IMR-90 (cell line): ENCODE results near the gene TXNL4A. TPM values are rescaled to one million over a fixed set of nuclear protein-coding genes. Genes with fewer than 3 reads are reported as not detected.

ENCODE experiments used
- ATAC-seq: fragments of 200-7000 bp; cut with Tn5 transposase; 2 replicates; pipeline ENCODE4 v1.9.1; 2020; ENCODE audit warnings: low read depth, mild to moderate bottlenecking, moderate library complexity
- BruUV-seq: library from RNA; stranded (reverse); fragments of 400-500 nt; replicated peaks from 2 replicates; lab custom pipeline; 2021; lab: Mats Ljungman, UMichigan
- CTCF ChIA-PET: fragments of 300-600 bp; formaldehyde crosslinking; extraction: SDS; loops from one replicate; lab custom pipeline; 2021; ENCODE audit warnings: antibody characterized with exemption; lab: Yijun Ruan, JAX
- POLR2A ChIA-PET: fragments of 300-600 bp; sonication (Branson Sonifier 250); formaldehyde crosslinking; loops from one replicate; lab custom pipeline; 2022; ENCODE audit warnings: antibody characterized with exemption; ENCODE audit not compliant: unreplicated experiment; lab: Charles Lee
- DNase-seq: peaks from one replicate; pipeline ENCODE4 v3.0.0; 2013
- H2AFZ ChIP-seq: replicated peaks from 2 replicates; pipeline ENCODE3; 2013; ENCODE audit warnings: low read length, mild to moderate bottlenecking; ENCODE audit not compliant: poor library complexity
- H2AK5ac ChIP-seq: 2 replicates; pipeline ENCODE4 v1.6.1; 2013; ENCODE audit warnings: low read depth, low read length, inconsistent platforms
- H2AK9ac ChIP-seq: replicated peaks from 2 replicates; pipeline ENCODE3; 2013; ENCODE audit warnings: mild to moderate bottlenecking, low read depth, low read length, moderate library complexity; ENCODE audit not compliant: poor library complexity
- H2BK120ac ChIP-seq: 2 replicates; pipeline ENCODE4 v1.6.1; 2013; ENCODE audit warnings: low read depth, low read length, inconsistent platforms
- H2BK15ac ChIP-seq: 3 replicates; pipeline ENCODE4 v1.6.1; 2013; ENCODE audit warnings: low read depth, low read length, inconsistent platforms
- H2BK20ac ChIP-seq: 2 replicates; pipeline ENCODE4 v1.6.1; 2013; ENCODE audit warnings: low read depth, mild to moderate bottlenecking, inconsistent platforms, low read length, moderate library complexity
- H2BK5ac ChIP-seq: 2 replicates; pipeline ENCODE4 v1.6.1; 2013; ENCODE audit warnings: mild to moderate bottlenecking, low read depth, low read length, inconsistent platforms; ENCODE audit not compliant: poor library complexity, severe bottlenecking
- H3K14ac ChIP-seq: replicated peaks from 2 replicates; pipeline ENCODE4 v1.6.1; 2013; ENCODE audit warnings: low read depth, low read length, inconsistent platforms
- H3K18ac ChIP-seq: 2 replicates; pipeline ENCODE4 v1.6.1; 2013; ENCODE audit warnings: low read depth, low read length, control low read depth
- H3K23ac ChIP-seq: 2 replicates; pipeline ENCODE4 v1.6.1; 2013; ENCODE audit warnings: low read depth, low read length, inconsistent platforms
- H3K27ac ChIP-seq: 2 replicates; pipeline ENCODE4 v1.5.1; 2013; ENCODE audit warnings: mild to moderate bottlenecking, control low read depth, low read length; ENCODE audit not compliant: insufficient read depth
- H3K27me3 ChIP-seq: 2 replicates; pipeline ENCODE4 v1.6.1; 2013; ENCODE audit warnings: low read length; ENCODE audit not compliant: control insufficient read depth, insufficient read depth
- H3K36me3 ChIP-seq: 2 replicates; pipeline ENCODE4 v1.6.1; 2013; ENCODE audit warnings: low read length, mixed read lengths; ENCODE audit not compliant: control insufficient read depth, insufficient read depth
- H3K4ac ChIP-seq: 2 replicates; pipeline ENCODE4 v1.6.1; 2013; ENCODE audit warnings: low read depth, low read length, inconsistent platforms
- H3K4me1 ChIP-seq: 2 replicates; pipeline ENCODE4 v1.6.1; 2013; ENCODE audit warnings: low read length, mixed read lengths; ENCODE audit not compliant: control insufficient read depth, insufficient read depth
- H3K4me2 ChIP-seq: 2 replicates; pipeline ENCODE4 v1.6.1; 2013; ENCODE audit warnings: low read depth, mild to moderate bottlenecking, control low read depth, low read length, moderate library complexity
- H3K4me3 ChIP-seq: 2 replicates; pipeline ENCODE4 v1.5.1; 2013; ENCODE audit warnings: low read depth, mild to moderate bottlenecking, control low read depth, low read length, moderate library complexity; ENCODE audit not compliant: insufficient read depth
- H3K56ac ChIP-seq: 2 replicates; pipeline ENCODE4 v1.6.1; 2013; ENCODE audit warnings: low read length, inconsistent platforms; ENCODE audit not compliant: insufficient read depth; ENCODE audit errors: extremely low read depth
- H3K79me1 ChIP-seq, 2 experiments: 2 replicates each; pipeline ENCODE4 v1.6.1; 2013; ENCODE audit warnings: low read length in 2 of 2, inconsistent platforms in 1 of 2, low read depth in 1 of 2
- H3K9ac ChIP-seq: 2 replicates; pipeline ENCODE4 v1.6.1; 2013; ENCODE audit warnings: low read depth, low read length, control low read depth
- H3K9me1 ChIP-seq: 2 replicates; pipeline ENCODE4 v1.6.1; 2013; ENCODE audit warnings: low read length, inconsistent platforms; ENCODE audit not compliant: insufficient read depth
- H3K9me3 ChIP-seq: 2 replicates; pipeline ENCODE4 v1.6.1; 2013; ENCODE audit warnings: low read length; ENCODE audit not compliant: control insufficient read depth, insufficient read depth
- H4K20me1 ChIP-seq: 2 replicates; pipeline ENCODE4 v1.6.1; 2013; ENCODE audit warnings: low read length, inconsistent platforms; ENCODE audit not compliant: insufficient read depth
- H4K5ac ChIP-seq: 2 replicates; pipeline ENCODE4 v1.6.1; 2013; ENCODE audit warnings: mild to moderate bottlenecking, low read depth, low read length, control low read depth
- H4K8ac ChIP-seq, 2 experiments: 2 replicates each; pipeline ENCODE4 v1.6.1; 2013; ENCODE audit warnings: low read depth in 2 of 2, low read length in 2 of 2, control low read depth in 1 of 2, inconsistent platforms in 1 of 2
- H4K91ac ChIP-seq: 2 replicates; pipeline ENCODE4 v1.6.1; 2013; ENCODE audit warnings: low read depth, low read length, inconsistent platforms; ENCODE audit not compliant: insufficient read depth
- BHLHE40 ChIP-seq: fragments of 150-350 bp; IDR thresholded peaks from 2 replicates; pipeline ENCODE4 v1.6.1; 2016; ENCODE audit warnings: mild to moderate bottlenecking, low read depth, low read length
- CHD1 ChIP-seq: IDR thresholded peaks from 2 replicates; pipeline ENCODE4 v1.6.1; 2012; ENCODE audit warnings: low read depth, low read length, improper control_type of control experiment
- CTCF ChIP-seq: conservative IDR thresholded peaks from 2 replicates; pipeline ENCODE4 v1.5.1; 2012; ENCODE audit warnings: mild to moderate bottlenecking, low read depth, low read length, improper control_type of control experiment
- MAFK ChIP-seq: IDR thresholded peaks from 2 replicates; pipeline ENCODE4 v1.6.1; 2012; ENCODE audit warnings: low read depth, low read length, improper control_type of control experiment
- MAZ ChIP-seq: IDR thresholded peaks from 2 replicates; pipeline ENCODE4 v1.6.1; 2012; ENCODE audit warnings: low read depth, mild to moderate bottlenecking, low read length, improper control_type of control experiment, moderate library complexity, borderline replicate concordance
- MXI1 ChIP-seq: IDR thresholded peaks from 2 replicates; pipeline ENCODE4 v1.6.1; 2012; ENCODE audit warnings: low read depth, mild to moderate bottlenecking, low read length, moderate library complexity, borderline replicate concordance
- POLR2A ChIP-seq: IDR thresholded peaks from 2 replicates; pipeline ENCODE4 v1.6.1; 2012; ENCODE audit warnings: mild to moderate bottlenecking, low read depth, low read length
- RAD21 ChIP-seq: IDR thresholded peaks from 2 replicates; pipeline ENCODE4 v1.6.1; 2012; ENCODE audit warnings: low read length, improper control_type of control experiment
- RFX5 ChIP-seq: IDR thresholded peaks from 2 replicates; pipeline ENCODE4 v1.8.0; 2012; ENCODE audit warnings: low read depth, mild to moderate bottlenecking, low read length, moderate library complexity
- SMC3 ChIP-seq: fragments of 150-350 bp; IDR thresholded peaks from 2 replicates; pipeline ENCODE4 v1.6.1; 2016; ENCODE audit warnings: low read depth, mild to moderate bottlenecking, antibody characterized with exemption, low read length, moderate library complexity
- WGBS, 2 experiments: methylation state at CpG; one replicate each; pipeline versions ENCODE4 v1.1.5 to v1.1.7; 2013; ENCODE audit warnings: missing lambda C conversion rate in 2 of 2; ENCODE audit not compliant: insufficient read length in 1 of 2; ENCODE audit errors: extremely low coverage in 2 of 2; 5-methylcytosine and 5-hydroxymethylcytosine counted together
- dilution Hi-C: fragments of 300-500 bp; cut with HindIII; formaldehyde crosslinking; loops from one replicate; pipeline ENCODE4 v1.14.3; 2018; ENCODE audit warnings: low sequenced_read_pairs; ENCODE audit not compliant: unreplicated experiment
- in situ Hi-C: fragments of 300-500 bp; cut with MboI; formaldehyde crosslinking; loops from 3 replicates; pipeline ENCODE4 v1.14.3; 2019; ENCODE audit warnings: low sequenced_read_pairs, inconsistent platforms, mixed read lengths
- intact Hi-C: fragments of 100-400 bp; cut with micrococcal nuclease; formaldehyde crosslinking; loops from 2 replicates; pipeline ENCODE4 v1.10.0; 2022
- polyA plus RNA-seq, 3 experiments: library from polyadenylated mRNA; depleted of rRNA; stranded (reverse); fragments of >200 nt; gene quantifications; 2 replicates each; pipeline ENCODE4 v1.2.3, GENCODE V29; 2012; ENCODE audit warnings: low replicate concordance in 1 of 3
- total RNA-seq: library from RNA; depleted of rRNA; stranded (reverse); fragments of >200 nt; gene quantifications from 2 replicates; pipeline ENCODE4 v1.2.3, GENCODE V29; 2012
- TF ChIP-seq, protein P1 (sequence below): fragments of 150-350 bp; IDR thresholded peaks from 2 replicates; pipeline ENCODE4 v1.6.1; 2016; ENCODE audit warnings: low read depth, mild to moderate bottlenecking, low read length, moderate library complexity, borderline replicate concordance

Gene TXNL4A
- total and polyA plus RNA-seq, 2 of the 4 experiments (the other 2 are of a cell fraction): 38.7 to 103 TPM

GRCh38 chr18:79975985-79976680 is 12.2 kb downstream of the TXNL4A start:
- Histone ChIP-seq H3K36me3 (peaks cover 38% of the 10 kb centered on the region), H4K20me1 (peaks cover 63% of the 10 kb centered on the region), H3K79me1 (peaks cover 25 to 75% of the 10 kb centered on the region in 2 experiments), H4K91ac (no peak overlapping the region), H2AK5ac (no peak overlapping the region), H4K5ac (no peak overlapping the region), H4K8ac (no peak overlapping the region), H3K14ac (no peak overlapping the region), H3K23ac (no peak overlapping the region), H3K4me1 (peaks cover 5% of the 10 kb centered on the region), H2BK20ac (no peak overlapping the region), H2AFZ (no peak overlapping the region), H3K9ac (no peak overlapping the region), H3K18ac (no peak overlapping the region), H3K4me2 (no peak overlapping the region), H2BK5ac (no peak overlapping the region), H3K9me1 (peaks cover 5% of the 10 kb centered on the region; the same call in 1 of the 2 replicates), H2AK9ac (no peak overlapping the region), H3K4me3 (no peak overlapping the region), H3K4ac (no peak overlapping the region), H2BK15ac (no peak overlapping the region), H3K9me3 (no peaks in the 10 kb centered on the region), H3K27ac (no peak overlapping the region), H2BK120ac (no peak overlapping the region), H3K27me3 (no peaks in the 10 kb centered on the region), H3K56ac (no peak overlapping the region)
- intact Hi-C loops (no loop called here), in situ Hi-C loops (no loop called here), dilution Hi-C loops (no loop called here)
- no peak for ATAC-seq
- DNase-seq: no peak
- TF ChIP-seq POLR2A (no peak), CTCF (no peak), CHD1 (no peak), RFX5 (no peak), MAFK (no peak), BHLHE40 (no peak), MXI1 (no peak), SMC3 (no peak), RAD21 (no peak), MAZ (no peak)
- TF ChIP-seq, protein P1, sequence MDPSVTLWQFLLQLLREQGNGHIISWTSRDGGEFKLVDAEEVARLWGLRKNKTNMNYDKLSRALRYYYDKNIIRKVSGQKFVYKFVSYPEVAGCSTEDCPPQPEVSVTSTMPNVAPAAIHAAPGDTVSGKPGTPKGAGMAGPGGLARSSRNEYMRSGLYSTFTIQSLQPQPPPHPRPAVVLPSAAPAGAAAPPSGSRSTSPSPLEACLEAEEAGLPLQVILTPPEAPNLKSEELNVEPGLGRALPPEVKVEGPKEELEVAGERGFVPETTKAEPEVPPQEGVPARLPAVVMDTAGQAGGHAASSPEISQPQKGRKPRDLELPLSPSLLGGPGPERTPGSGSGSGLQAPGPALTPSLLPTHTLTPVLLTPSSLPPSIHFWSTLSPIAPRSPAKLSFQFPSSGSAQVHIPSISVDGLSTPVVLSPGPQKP: no peak
- 74% methylated on average over 3 of the region's 14 CpGs; no CpG with 5 or more reads in 1 of the 2 experiments for WGBS, 2 experiments
- CTCF ChIA-PET: no interaction called here
- POLR2A ChIA-PET: no interaction called here
- BruUV-seq: no TSS peak
